HG02840 (cell line): Measurements from ENCODE around the gene LHFPL3.

Source experiments
- ATAC-seq: cut with Tn5 transposase; IDR thresholded peaks from one replicate; pipeline ENCODE4 v1.9.1; 2021; ENCODE audit warnings: mild to moderate bottlenecking, moderate library complexity, moderate number of reproducible peaks; ENCODE audit not compliant: unreplicated experiment, low FRiP score

Gene LHFPL3

GRCh38 chr7:104469166-104469820 is 140.9 kb downstream of the LHFPL3 start:
- ATAC-seq, result no peak

- ATAC-seq, result no peak
Measured at GRCh38 chr7:104480529-104480928, 152.1 kb downstream of the LHFPL3 start.

DNA sequence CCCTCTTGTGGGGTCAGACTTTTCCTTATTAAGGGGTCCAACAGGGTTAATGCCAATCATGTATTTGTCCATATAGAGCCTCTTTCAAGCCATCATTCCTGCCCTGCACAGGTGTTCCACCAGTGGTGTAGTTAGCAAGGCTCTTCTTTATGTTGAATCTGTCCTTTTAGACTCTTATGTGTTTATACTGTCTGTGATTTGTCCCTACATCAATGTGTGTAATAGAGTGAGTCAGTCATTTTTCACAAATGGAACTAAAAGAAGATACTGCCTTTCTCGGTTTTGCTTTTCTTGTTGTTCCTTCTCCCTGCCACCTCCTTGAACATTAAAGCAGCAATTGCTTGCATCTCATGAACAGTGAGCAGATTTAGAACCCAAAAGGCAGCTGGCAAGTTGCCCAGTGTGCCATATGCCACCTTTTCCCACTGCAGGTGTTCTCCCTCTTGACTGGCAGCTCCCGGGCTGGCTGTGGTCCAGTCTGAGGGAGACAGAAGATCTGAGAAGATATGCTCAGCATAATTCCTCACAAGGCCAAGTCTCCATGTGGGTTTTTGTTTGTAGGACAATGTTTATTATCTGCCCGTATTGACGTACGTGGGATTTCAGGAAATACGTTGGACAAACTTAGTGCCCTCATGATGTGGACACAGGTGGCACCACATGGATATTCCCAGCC is 154.1 kb downstream of the LHFPL3 start:
- no peak for ATAC-seq

DNA sequence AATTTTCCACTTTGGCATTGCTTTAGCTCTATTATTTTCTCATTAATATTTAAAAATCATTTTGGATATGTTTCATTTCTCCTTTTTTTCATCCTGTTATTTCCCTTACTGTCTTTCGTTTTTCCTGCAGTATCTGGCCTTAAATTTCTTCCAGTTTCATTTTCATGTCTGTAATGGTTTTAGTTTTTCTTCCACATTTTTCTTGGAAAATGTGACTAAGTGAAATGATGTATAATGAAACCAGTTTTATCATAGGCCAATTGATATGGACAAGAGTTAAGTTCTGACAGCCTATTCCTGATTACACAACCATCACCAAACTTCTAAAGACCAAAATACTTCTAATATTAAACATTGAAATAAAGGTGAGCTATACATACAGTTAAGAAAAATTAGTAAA is 158.5 kb downstream of the LHFPL3 start:
- ATAC-seq, result no peak

- no peak for ATAC-seq
Measured at GRCh38 chr7:104487642-104488041, 159.2 kb downstream of the LHFPL3 start.

GRCh38 chr7:104497379-104497967 is 169.1 kb downstream of the LHFPL3 start:
- no peak for ATAC-seq

- ATAC-seq, result no peak
Measured at GRCh38 chr7:104499975-104500374, 171.6 kb downstream of the LHFPL3 start.

- ATAC-seq, result no peak
Measured at GRCh38 chr7:104509874-104510273, 181.5 kb downstream of the LHFPL3 start.

- ATAC-seq, result no peak
Measured at GRCh38 chr7:104524853-104525252, 196.4 kb downstream of the LHFPL3 start.

- no peak for ATAC-seq
Measured at GRCh38 chr7:104528142-104528541, 199.7 kb downstream of the LHFPL3 start.

DNA sequence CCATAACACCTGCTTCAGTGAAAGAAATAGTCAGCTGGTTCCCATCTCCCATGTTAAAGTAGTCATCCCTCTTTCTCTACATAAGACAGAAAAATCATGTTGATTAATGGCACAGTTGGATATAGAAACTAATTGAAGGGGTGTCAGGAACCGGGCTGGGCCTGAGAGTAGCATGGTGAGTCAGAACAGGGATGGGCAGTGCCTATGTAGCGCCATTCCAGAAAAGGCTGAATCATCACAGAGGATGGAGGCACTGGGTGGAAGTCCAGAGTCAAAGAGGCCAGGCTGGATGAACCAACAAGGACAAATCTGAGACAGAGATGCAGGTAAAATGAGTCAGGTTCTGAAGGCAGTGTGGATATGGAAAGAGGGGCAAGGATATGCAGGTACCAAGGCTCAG is 201.2 kb downstream of the LHFPL3 start:
- no peak for ATAC-seq

DNA sequence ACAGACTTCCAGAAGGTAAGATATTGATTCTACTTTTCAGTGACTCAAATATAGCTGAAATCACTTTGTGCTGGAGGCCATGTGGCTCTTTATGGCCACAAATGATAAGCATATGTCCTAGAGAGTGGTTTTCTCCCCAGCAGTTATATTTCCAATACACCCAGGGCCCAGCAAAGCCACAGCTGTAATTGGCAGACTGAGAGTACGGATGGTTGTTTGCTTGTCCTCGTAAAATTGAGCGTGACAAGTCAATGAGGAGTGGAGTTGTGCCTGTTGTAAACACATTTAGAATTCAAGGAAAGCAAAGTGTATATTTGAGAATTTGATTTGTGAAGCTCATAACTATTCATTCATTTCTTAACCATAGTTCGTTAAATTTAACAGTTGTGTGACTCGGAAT is 201.8 kb downstream of the LHFPL3 start:
- ATAC-seq, result no peak

DNA sequence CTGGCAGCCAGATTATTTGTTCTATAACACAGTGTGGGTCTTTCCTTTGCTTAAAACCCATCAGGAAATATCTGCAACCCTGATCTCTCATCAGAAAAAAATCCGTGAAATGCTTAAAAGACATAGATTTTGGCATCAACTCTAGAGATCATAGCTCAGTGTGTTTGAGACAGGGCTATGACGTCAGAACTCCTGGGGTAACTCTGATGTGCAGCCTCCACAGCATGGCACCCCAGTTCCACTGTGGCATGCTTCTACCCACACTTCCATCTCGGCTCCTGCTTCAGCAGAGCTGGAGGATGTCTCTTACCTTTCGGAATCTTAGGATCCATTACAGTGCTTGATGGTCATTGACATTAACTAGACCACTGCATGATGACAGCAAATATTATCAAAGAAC is 205.7 kb downstream of the LHFPL3 start:
- no peak for ATAC-seq

DNA sequence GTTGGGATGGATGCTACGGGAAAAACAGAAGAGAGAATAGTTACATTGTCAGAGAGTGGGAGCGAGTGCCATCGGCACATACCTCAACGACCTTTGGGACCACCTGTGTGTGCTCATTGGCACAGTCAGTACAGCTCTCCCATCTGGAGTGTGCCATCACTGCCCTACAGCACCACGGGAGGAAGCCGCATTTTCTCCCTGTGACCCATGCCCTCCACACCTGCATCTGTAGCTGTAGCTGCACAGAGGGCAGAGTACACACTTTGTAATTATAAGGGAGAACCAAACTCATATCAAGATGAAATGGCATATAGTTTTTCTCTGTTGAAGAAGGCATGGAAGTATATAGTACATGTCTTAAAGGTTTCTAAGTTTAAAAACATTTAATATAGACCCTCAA is 207.4 kb downstream of the LHFPL3 start:
- ATAC-seq, result no peak

DNA sequence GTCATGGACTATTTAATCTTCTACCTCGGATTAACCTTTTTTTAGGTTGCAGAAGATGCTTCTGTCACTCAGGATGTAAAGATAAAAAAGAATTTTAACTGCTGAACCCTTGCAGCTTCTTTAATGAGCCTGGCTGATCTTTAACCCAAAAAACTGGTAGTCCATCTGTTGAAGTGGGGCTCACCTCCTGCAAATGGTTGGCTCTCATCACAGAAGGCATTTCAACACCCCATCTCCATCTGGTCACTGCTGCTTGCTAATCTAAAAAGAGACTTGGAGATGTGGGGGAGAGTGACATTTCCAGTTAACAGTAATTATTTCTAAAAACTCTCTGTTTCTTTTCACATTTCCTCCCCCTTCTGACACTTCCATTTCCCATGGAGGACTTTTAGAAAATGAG is 208.6 kb downstream of the LHFPL3 start:
- ATAC-seq, result no peak

DNA sequence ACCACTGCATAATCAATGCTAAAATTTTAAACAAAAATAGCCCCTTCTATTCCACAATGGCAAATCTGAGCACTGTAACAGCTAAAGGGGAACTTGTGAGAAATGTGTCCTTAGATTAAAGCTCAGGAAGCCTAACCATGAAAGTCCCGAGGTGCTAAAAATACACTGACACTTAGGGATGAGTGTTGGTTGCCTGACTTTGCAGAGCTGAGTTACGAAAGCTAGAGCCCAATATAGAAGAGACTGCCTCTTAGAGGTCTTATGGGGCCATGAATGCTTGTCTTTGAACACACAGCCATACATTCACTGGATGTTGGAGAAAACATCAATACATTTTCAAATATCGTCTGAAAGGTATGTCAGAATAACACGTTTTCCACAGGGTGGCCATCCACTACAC is 209.7 kb downstream of the LHFPL3 start:
- no peak for ATAC-seq

- no peak for ATAC-seq
Measured at GRCh38 chr7:104541897-104542296, 213.5 kb downstream of the LHFPL3 start.

- no peak for ATAC-seq
Measured at GRCh38 chr7:104548861-104549260, 220.5 kb downstream of the LHFPL3 start.

GRCh38 chr7:104550362-104550761 is 222.0 kb downstream of the LHFPL3 start:
- ATAC-seq, result no peak

- ATAC-seq, result no peak
Measured at GRCh38 chr7:104551226-104551625, 222.8 kb downstream of the LHFPL3 start.

DNA sequence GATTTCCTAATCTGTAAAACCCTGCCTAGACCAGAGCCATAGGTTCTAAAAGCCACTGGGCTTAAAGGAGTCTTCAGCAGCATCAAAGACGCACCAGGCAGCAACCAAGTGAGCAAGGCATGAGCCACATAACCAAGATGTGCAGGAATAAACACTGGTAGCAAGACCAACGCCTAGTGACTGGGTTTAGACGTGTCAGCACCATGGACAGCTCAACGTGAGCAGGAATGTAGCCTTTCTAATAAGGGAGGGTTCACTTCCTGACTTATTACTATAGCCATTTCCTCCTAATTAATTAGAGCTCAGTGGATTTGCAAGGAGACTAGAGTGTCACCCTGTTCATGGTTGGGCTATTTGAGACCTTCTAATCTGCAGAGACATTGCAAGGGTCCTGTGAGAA is 223.7 kb downstream of the LHFPL3 start:
- ATAC-seq, result no peak

DNA sequence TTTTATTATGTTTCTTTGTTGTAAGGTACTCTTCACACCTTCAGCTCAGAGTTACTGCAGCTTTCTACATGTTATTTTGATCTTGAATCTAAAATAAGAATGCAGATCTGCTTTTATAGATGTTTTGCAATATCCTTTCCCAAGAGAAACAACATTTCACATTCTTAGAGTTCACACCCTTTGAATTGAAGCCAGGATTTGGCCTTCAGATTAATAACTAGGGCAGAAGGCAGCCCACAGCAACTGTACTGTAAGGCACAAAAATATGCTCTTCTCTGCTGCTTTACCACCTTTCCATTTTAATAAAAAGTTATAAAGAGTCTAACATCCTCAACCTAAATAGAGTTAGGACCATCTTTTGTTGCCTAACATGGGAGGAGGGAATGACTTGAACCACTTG is 224.7 kb downstream of the LHFPL3 start:
- no peak for ATAC-seq
